GM23338 (cell line): ENCODE results near the gene SLC66A1. TPM values are rescaled to one million over a fixed set of nuclear protein-coding genes. Genes with fewer than 3 reads are reported as not detected.
A peak's percentile ranks its signal among the peaks of the same experiment; 100 is the strongest.
"Not testable (repeated sequence)": the region's sequence is repeated elsewhere in the genome, so short reads cannot be mapped to it uniquely, and the experiment has no call there.

ENCODE experiments used
- ATAC-seq: fragments of 200-7000 bp; cut with Tn5 transposase; 3 replicates; pipeline ENCODE4 v1.9.1; 2020
- DNase-seq: peaks from one replicate; pipeline ENCODE4 v3.0.0-alpha.2; 2015; ENCODE audit warnings: low spot score
- H2AFZ ChIP-seq: fragments of 200-600 bp; sonication (generic); 2 replicates; pipeline ENCODE4 v1.8.0; 2016; ENCODE audit warnings: antibody characterized with exemption, mild to moderate bottlenecking, moderate library complexity
- H3F3A ChIP-seq: fragments of 200-600 bp; sonication (generic); replicated peaks from 2 replicates; pipeline ENCODE4 v1.8.0; 2017; ENCODE audit warnings: antibody characterized with exemption, mixed run types, low read depth
- H3K27ac ChIP-seq: fragments of 200-600 bp; sonication (generic); 2 replicates; pipeline ENCODE4 v1.6.1; 2016; ENCODE audit warnings: low read depth
- H3K27me3 ChIP-seq: fragments of 200-600 bp; sonication (generic); 2 replicates; pipeline ENCODE4 v1.8.0; 2016; ENCODE audit warnings: mild to moderate bottlenecking, mixed run types, moderate library complexity; ENCODE audit not compliant: insufficient read depth
- H3K36me3 ChIP-seq: fragments of 200-600 bp; sonication (generic); 2 replicates; pipeline ENCODE4 v1.8.0; 2016; ENCODE audit warnings: mild to moderate bottlenecking; ENCODE audit not compliant: insufficient read depth
- H3K4me1 ChIP-seq: fragments of 200-600 bp; sonication (generic); 2 replicates; pipeline ENCODE4 v1.8.0; 2016; ENCODE audit warnings: mild to moderate bottlenecking, moderate library complexity; ENCODE audit not compliant: insufficient read depth
- H3K4me2 ChIP-seq: fragments of 200-600 bp; sonication (generic); 2 replicates; pipeline ENCODE4 v1.7.1; 2017; ENCODE audit warnings: mixed run types
- H3K4me3 ChIP-seq: fragments of 200-600 bp; sonication (generic); 2 replicates; pipeline ENCODE4 v1.6.1; 2016; ENCODE audit warnings: mixed run types
- H3K79me2 ChIP-seq: fragments of 200-600 bp; sonication (generic); replicated peaks from 2 replicates; pipeline ENCODE4 v1.8.0; 2017; ENCODE audit warnings: mild to moderate bottlenecking; ENCODE audit not compliant: insufficient read depth
- H3K9me2 ChIP-seq: fragments of 200-600 bp; sonication (generic); 2 replicates; pipeline ENCODE4 v1.8.0; 2017; ENCODE audit not compliant: insufficient read depth
- H4K20me1 ChIP-seq: fragments of 200-600 bp; sonication (generic); replicated peaks from 2 replicates; pipeline ENCODE4 v1.8.0; 2017; ENCODE audit warnings: mild to moderate bottlenecking; ENCODE audit not compliant: insufficient read depth
- H3K27ac Mint-ChIP-seq: 2 replicates; pipeline ENCODE4 v1.8.0; 2020; ENCODE audit warnings: inconsistent platforms, mild to moderate bottlenecking, moderate library complexity, mixed read lengths
- H3K27me3 Mint-ChIP-seq: 3 replicates; pipeline ENCODE4 v1.8.0; 2022; ENCODE audit warnings: low read depth, mild to moderate bottlenecking, moderate library complexity, mixed read lengths, inconsistent platforms; ENCODE audit not compliant: insufficient read depth, poor library complexity
- H3K36me3 Mint-ChIP-seq: 3 replicates; pipeline ENCODE4 v1.8.0; 2021; ENCODE audit warnings: low read depth, mild to moderate bottlenecking, inconsistent platforms, moderate library complexity, mixed read lengths
- H3K4me1 Mint-ChIP-seq: 3 replicates; pipeline ENCODE4 v1.8.0; 2020; ENCODE audit warnings: mild to moderate bottlenecking, inconsistent platforms, mixed read lengths
- H3K4me3 Mint-ChIP-seq: 3 replicates; pipeline ENCODE4 v1.8.0; 2021; ENCODE audit warnings: moderate library complexity, mild to moderate bottlenecking, inconsistent platforms, mixed read lengths
- H3K9me3 Mint-ChIP-seq: 3 replicates; pipeline ENCODE4 v1.8.0; 2020; ENCODE audit warnings: moderate library complexity, mild to moderate bottlenecking, inconsistent platforms, mixed read lengths
- CREB1 ChIP-seq: fragments of 250-450 bp; sonication (Bioruptor Pico); IDR thresholded peaks from 2 replicates; pipeline ENCODE4 v1.5.0; 2020; ENCODE audit warnings: low read depth, mild to moderate bottlenecking, moderate library complexity
- ETS1 ChIP-seq: IDR thresholded peaks from 2 replicates; pipeline ENCODE4 v1.6.1; 2016; ENCODE audit warnings: antibody characterized with exemption
- EZH2 ChIP-seq: fragments of 200-600 bp; sonication (generic); IDR thresholded peaks from one replicate; pipeline ENCODE4 v1.8.0; 2017; ENCODE audit warnings: antibody characterized with exemption, mild to moderate bottlenecking, low read depth; ENCODE audit not compliant: unreplicated experiment
- EZH2phosphoT487 ChIP-seq: fragments of 200-600 bp; sonication (generic); IDR thresholded peaks from one replicate; pipeline ENCODE4 v1.8.1; 2018; ENCODE audit warnings: antibody characterized with exemption; ENCODE audit not compliant: unreplicated experiment
- NANOG ChIP-seq: IDR thresholded peaks from 2 replicates; pipeline ENCODE4 v1.6.1; 2016; ENCODE audit warnings: antibody characterized with exemption, borderline replicate concordance
- REST ChIP-seq: IDR thresholded peaks from one replicate; pipeline ENCODE4 v1.6.1; 2018; ENCODE audit warnings: antibody characterized with exemption; ENCODE audit not compliant: unreplicated experiment
- ZNF462 ChIP-seq: fragments of 250-450 bp; sonication (Bioruptor Pico); IDR thresholded peaks from 2 replicates; pipeline ENCODE4 v1.5.0; 2020; ENCODE audit warnings: mild to moderate bottlenecking, moderate library complexity
- polyA plus RNA-seq: library from polyadenylated mRNA; unstranded; fragments of >200 nt; fragmentation: Nextera tagmentation; extraction: Ambion mirVana; gene quantifications from 2 replicates; pipeline ENCODE4 v1.2.1, GENCODE V29; 2016
- total RNA-seq: library from RNA; depleted of rRNA; stranded (reverse); fragments of >200 nt; shearing (Covaris generic); gene quantifications from 2 replicates; pipeline ENCODE4 v1.2.3, GENCODE V29; 2014

SLC66A1 gene
- total and polyA plus RNA-seq, 2 experiments from 2014 or later, result 6.9 to 19.7 TPM

- not testable (repeated sequence) for H3K36me3 ChIP-seq, H3F3A ChIP-seq, H4K20me1 ChIP-seq, H3K79me2 ChIP-seq, H3K27ac ChIP-seq, H3K4me1 ChIP-seq, H3K9me2 ChIP-seq, H3K27ac Mint-ChIP-seq, H3K4me1 Mint-ChIP-seq
- DNase-seq (peak; percentile 66), ATAC-seq (peak; percentile 93)
- Histone ChIP-seq H3K4me2 (peak within 1 kb of the TSS; percentile 89), H3K27me3 (peaks cover 37% of the 10 kb centered on the region), H2AFZ (peak within 1 kb of the TSS; percentile 72; the same call in 1 of the 2 replicates), H3K4me3 (peak within 1 kb of the TSS; percentile 63)
- Mint-ChIP-seq H3K4me3 (peak within 1 kb of the TSS; percentile 69), H3K9me3 (peaks cover 13% of the 10 kb centered on the region), H3K36me3 (peaks cover 12% of the 10 kb centered on the region; the same call in 2 of the 3 replicates), H3K27me3 (peaks cover 33% of the 10 kb centered on the region)
- peak; percentile 19 for TF ChIP-seq EZH2
- TF ChIP-seq CREB1 (CRISPR knock-in tag), result 0 out of 2 replicates have a peak, but pooled peaks have one; percentile 7
Observed at GRCh38 chr1:19288324-19289241, 23.5 kb upstream of the SLC66A1 start, which contains the start of gene AKR7A3. Gene AKR7A3, minus strand, starts transcription at chr1:19288770. Its CDS starts 61 bp downstream, at chr1:19288709.

GRCh38 chr1:19289244-19289643 lies 22.9 kb upstream of the SLC66A1 start:
- Histone ChIP-seq H3K4me1 (0 out of 2 replicates have a peak, but pooled peaks cover 4% of the 10 kb centered on the region), H4K20me1 (peaks cover 8% of the 10 kb centered on the region), H2AFZ (peak overlapping the region; percentile 72; the same call in 1 of the 2 replicates), H3K9me2 (no peaks in the 10 kb centered on the region), H3F3A (no peaks in the 10 kb centered on the region), H3K27ac (no peak overlapping the region), H3K4me2 (peak overlapping the region; percentile 89), H3K79me2 (no peaks in the 10 kb centered on the region), H3K27me3 (peaks cover 37% of the 10 kb centered on the region), H3K4me3 (peak overlapping the region; percentile 63), H3K36me3 (no peaks in the 10 kb centered on the region)
- DNase-seq (no peak), ATAC-seq (no peak)
- H3K4me3 Mint-ChIP-seq, result peak overlapping the region; percentile 69
- no peak overlapping the region for H3K27ac Mint-ChIP-seq
- H3K27me3 Mint-ChIP-seq, result peaks cover 33% of the 10 kb centered on the region
- peaks cover 18% of the 10 kb centered on the region for H3K36me3 Mint-ChIP-seq
- H3K9me3 Mint-ChIP-seq, result peaks cover 19% of the 10 kb centered on the region
- peaks cover 4% of the 10 kb centered on the region; the same call in 1 of the 3 replicates for H3K4me1 Mint-ChIP-seq
- no peak for TF ChIP-seq EZH2phosphoT487
- no peak for TF ChIP-seq ETS1
- no peak for TF ChIP-seq CREB1 (CRISPR knock-in tag)
- TF ChIP-seq REST, result no peak
- TF ChIP-seq NANOG, result no peak
- no peak for TF ChIP-seq ZNF462 (CRISPR knock-in tag)
